ENCODE data around the gene MAGEA9. TPM values are rescaled to one million over a fixed set of nuclear protein-coding genes. Genes with fewer than 3 reads are reported as not detected.

MAGEA9 gene
- total and polyA plus RNA-seq, 2 donors (not counting 1 experiment from before 2014, with no cell fraction given), result not detected

DNA sequence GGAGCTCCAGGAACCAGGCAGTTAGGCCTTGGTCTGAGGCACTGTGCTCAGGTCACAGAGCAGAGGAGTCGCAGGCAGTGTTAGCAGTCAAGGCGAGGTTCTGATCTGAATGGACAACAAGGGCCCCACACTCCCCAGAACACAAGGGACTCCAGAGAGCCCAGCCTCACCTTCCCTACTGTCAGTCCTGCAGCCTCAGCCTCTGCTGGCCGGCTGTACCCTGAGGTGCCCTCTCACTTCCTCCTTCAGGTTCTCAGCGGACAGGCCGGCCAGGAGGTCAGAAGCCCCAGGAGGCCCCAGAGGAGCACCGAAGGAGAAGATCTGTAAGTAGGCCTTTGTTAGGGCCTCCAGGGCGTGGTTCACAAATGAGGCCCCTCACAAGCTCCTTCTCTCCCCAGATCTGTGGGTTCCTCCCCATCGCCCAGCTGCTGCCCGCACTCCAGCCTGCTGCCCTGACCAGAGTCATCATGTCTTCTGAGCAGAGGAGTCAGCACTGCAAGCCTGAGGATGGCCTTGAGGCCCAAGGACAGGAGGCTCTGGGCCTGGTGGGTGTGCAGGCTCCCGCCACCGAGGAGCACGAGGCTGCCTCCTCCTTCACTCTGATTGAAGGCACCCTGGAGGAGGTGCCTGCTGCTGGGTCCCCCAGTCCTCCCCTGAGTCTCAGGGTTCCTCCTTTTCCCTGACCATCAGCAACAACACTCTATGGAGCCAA, 26.2 kb downstream of the MAGEA9 start:
- Histone ChIP-seq H2AFZ (ENCODE audit: insufficient read depth, low read depth, low read length, poor library complexity, severe bottlenecking) (no peak overlapping the region), H3K36me3 (replicated peaks in 1 of 2; ENCODE audit: control extremely low read depth in 1 of 2, control insufficient read depth in 1 of 2, extremely low read depth in 1 of 2, insufficient read depth in 2 of 2, low read length in 1 of 2) (no peaks in the 10 kb centered on the region), H3K4me3 (ENCODE audit: control extremely low read depth in 1 of 5, extremely low read depth in 1 of 5, insufficient read depth in 1 of 5, low read depth in 2 of 5, low read length in 4 of 5) (no peak overlapping the region), H4K20me1 (ENCODE audit: control insufficient read depth, insufficient read depth, low read length, poor library complexity, severe bottlenecking) (no peaks in the 10 kb centered on the region), H3K79me2 (ENCODE audit: control insufficient read depth, insufficient read depth, low read length) (no peaks in the 10 kb centered on the region), H3K9me3 (ENCODE audit: control extremely low read depth in 1 of 3, control insufficient read depth in 2 of 3, insufficient read depth in 1 of 3, low read length in 2 of 3) (no peaks in the 10 kb centered on the region), H3K4me2 (replicated peaks; ENCODE audit: low read depth, low read length, poor library complexity, severe bottlenecking) (no peak overlapping the region), H3K4me1 (ENCODE audit: control insufficient read depth in 2 of 2, insufficient read depth in 2 of 2, low read length in 2 of 2) (no peaks in the 10 kb centered on the region), H3K9ac (ENCODE audit: low read length) (no peak overlapping the region), H3K27me3 (replicated peaks in 1 of 4; ENCODE audit: control extremely low read depth in 1 of 4, control insufficient read depth in 3 of 4, insufficient read depth in 4 of 4, low read length in 3 of 4) (no peaks in the 10 kb centered on the region), H3K27ac (ENCODE audit: low read length in 2 of 2) (no peak overlapping the region)
- CTCF ChIA-PET, result no interaction called here
- DNase-seq (no peak), ATAC-seq (ENCODE audit: low read depth) (no peak)
- WGBS (ENCODE audit: insufficient coverage), result 92% methylated on average over 5 of the region's 12 CpGs
- POLR2A ChIA-PET, result no interaction called here
- Mint-ChIP-seq H3K27ac (no peak overlapping the region), H3K4me1 (no peaks in the 10 kb centered on the region), H3K4me3 (no peak overlapping the region), H3K9me3 (ENCODE audit: insufficient read depth) (no peaks in the 10 kb centered on the region), H3K27me3 (no peaks in the 10 kb centered on the region)
- intact Hi-C loops (cut with micrococcal nuclease), result no loop called here
- no peak for TF ChIP-seq EZH2 (IDR thresholded peaks at IDR 0.05; ENCODE audit: borderline replicate concordance, insufficient read depth, low read depth, low read length, poor library complexity, severe bottlenecking)

DNA sequence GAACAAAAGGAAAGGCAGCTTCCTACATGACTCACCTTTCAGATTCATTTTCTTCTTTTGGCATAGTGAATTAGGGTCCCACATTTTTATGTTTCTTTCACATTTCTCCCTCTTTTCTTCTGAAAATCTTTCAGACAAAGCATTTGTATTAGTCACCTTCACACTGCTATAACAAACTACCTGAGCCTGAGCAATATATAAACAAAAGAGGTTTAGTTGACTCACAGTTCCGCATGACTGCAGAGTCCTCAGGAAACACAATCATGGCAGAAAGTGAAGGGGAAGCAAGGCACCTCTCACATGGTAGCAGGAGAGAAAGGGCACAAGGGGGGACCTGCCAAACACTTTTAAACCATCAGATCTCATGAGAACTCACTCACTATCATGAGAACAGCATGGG, 36.9 kb downstream of the MAGEA9 start:
- Histone ChIP-seq H2AFZ (ENCODE audit: insufficient read depth, low read depth, low read length, poor library complexity, severe bottlenecking) (no peak overlapping the region), H3K4me3 (ENCODE audit: control extremely low read depth in 1 of 5, extremely low read depth in 1 of 5, insufficient read depth in 1 of 5, low read depth in 2 of 5, low read length in 4 of 5) (no peak overlapping the region), H3K4me1 (ENCODE audit: control insufficient read depth in 2 of 2, insufficient read depth in 2 of 2, low read length in 2 of 2) (no peaks in the 10 kb centered on the region), H3K27me3 (replicated peaks in 1 of 4; ENCODE audit: control extremely low read depth in 1 of 4, control insufficient read depth in 3 of 4, insufficient read depth in 4 of 4, low read length in 3 of 4) (no peaks in the 10 kb centered on the region), H3K9me3 (ENCODE audit: control extremely low read depth in 1 of 3, control insufficient read depth in 2 of 3, insufficient read depth in 1 of 3, low read length in 2 of 3) (no peaks in the 10 kb centered on the region), H3K36me3 (replicated peaks in 1 of 2; ENCODE audit: control extremely low read depth in 1 of 2, control insufficient read depth in 1 of 2, extremely low read depth in 1 of 2, insufficient read depth in 2 of 2, low read length in 1 of 2) (no peaks in the 10 kb centered on the region), H3K4me2 (replicated peaks; ENCODE audit: low read depth, low read length, poor library complexity, severe bottlenecking) (no peak overlapping the region), H3K79me2 (ENCODE audit: control insufficient read depth, insufficient read depth, low read length) (no peaks in the 10 kb centered on the region), H3K9ac (ENCODE audit: low read length) (no peak overlapping the region), H3K27ac (ENCODE audit: low read length in 2 of 2) (no peak overlapping the region), H4K20me1 (ENCODE audit: control insufficient read depth, insufficient read depth, low read length, poor library complexity, severe bottlenecking) (no peaks in the 10 kb centered on the region)
- Mint-ChIP-seq H3K27ac (no peak overlapping the region), H3K9me3 (ENCODE audit: insufficient read depth) (no peaks in the 10 kb centered on the region), H3K4me3 (no peak overlapping the region), H3K4me1 (no peaks in the 10 kb centered on the region), H3K27me3 (peaks cover 3% of the 10 kb centered on the region)
- TF ChIP-seq EZH2 (IDR thresholded peaks at IDR 0.05; ENCODE audit: borderline replicate concordance, insufficient read depth, low read depth, low read length, poor library complexity, severe bottlenecking), result no peak
- TF ChIP-seq, protein P1, sequence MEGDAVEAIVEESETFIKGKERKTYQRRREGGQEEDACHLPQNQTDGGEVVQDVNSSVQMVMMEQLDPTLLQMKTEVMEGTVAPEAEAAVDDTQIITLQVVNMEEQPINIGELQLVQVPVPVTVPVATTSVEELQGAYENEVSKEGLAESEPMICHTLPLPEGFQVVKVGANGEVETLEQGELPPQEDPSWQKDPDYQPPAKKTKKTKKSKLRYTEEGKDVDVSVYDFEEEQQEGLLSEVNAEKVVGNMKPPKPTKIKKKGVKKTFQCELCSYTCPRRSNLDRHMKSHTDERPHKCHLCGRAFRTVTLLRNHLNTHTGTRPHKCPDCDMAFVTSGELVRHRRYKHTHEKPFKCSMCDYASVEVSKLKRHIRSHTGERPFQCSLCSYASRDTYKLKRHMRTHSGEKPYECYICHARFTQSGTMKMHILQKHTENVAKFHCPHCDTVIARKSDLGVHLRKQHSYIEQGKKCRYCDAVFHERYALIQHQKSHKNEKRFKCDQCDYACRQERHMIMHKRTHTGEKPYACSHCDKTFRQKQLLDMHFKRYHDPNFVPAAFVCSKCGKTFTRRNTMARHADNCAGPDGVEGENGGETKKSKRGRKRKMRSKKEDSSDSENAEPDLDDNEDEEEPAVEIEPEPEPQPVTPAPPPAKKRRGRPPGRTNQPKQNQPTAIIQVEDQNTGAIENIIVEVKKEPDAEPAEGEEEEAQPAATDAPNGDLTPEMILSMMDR (IDR thresholded peaks at IDR 0.05), result no peak
- WGBS (ENCODE audit: insufficient coverage), result no CpG with 5 or more reads among the region's 1 CpG
- ChIA-PET CTCF (no interaction called here), POLR2A (no interaction called here)
- intact Hi-C loops (cut with micrococcal nuclease), result no loop called here
- DNase-seq (no peak), ATAC-seq (ENCODE audit: low read depth) (no peak)

All from B cell (primary cell).